Amygdala (tissue), 56 donors: ENCODE data around the gene SVBP.
"Not testable (repeated sequence)": the region's sequence is repeated elsewhere in the genome, so short reads cannot be mapped to it uniquely, and the experiment has no call there.

Experiments
- DNase-seq, 56 donors: peaks; one replicate each; lab custom pipeline; 2025; lab: John Stamatoyannopoulos, UW

Gene SVBP, protein sequence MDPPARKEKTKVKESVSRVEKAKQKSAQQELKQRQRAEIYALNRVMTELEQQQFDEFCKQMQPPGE

DNA sequence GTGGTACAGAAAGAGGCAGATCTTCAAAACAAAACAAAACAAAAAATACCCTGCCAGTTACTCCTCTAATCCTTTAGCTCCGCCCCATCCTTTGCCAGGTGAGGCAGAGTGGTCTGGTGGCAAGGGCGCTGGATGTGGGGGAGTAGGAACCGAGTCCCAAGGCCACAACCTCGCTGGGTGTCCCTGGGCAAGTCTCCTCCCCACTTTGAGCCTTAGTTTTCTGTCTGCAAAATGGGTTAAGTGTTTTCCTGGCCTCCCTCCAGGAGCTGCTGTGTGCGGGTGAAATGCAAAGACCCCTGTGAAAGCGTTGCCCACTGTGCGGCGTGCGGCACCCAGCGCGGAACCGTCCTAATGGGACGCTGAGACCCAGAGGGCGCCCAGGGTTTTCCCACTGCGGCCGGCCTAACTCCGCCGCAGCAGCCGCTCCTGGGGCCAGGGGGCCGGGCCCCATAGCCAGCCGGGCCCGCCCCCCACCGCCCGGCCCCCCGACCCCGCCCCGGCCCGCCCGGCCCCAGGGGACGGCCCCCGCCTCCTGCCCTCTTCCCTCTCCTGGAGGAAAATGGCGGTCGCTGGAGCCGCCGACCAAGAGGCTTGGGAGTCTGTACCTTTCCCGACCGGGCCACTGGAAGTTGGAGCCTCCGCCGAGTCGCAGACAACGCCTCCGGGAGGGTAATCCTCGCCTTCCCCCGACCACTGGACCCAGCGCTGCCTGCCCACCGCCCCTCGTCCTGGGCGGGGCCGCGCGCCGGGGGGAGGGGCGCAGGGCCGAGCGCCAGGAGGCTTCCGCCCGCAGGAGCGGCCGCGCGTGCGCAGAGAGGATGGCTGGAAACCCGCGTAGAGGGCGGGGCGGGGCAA, at the start of gene SVBP, which contains the start of gene ERMAP:
TSS of gene SVBP (minus strand) at position 813 of the 855 bp plus-strand sequence. CDS start 853 bp downstream, outside the sequence.
TSS of gene ERMAP (plus strand) at position 538 of the 855 bp plus-strand sequence. CDS start 13,327 bp downstream, outside the sequence.
- DNase-seq: peak in 55 of 56 donors; percentile 52 to 99 (median 88)

DNA sequence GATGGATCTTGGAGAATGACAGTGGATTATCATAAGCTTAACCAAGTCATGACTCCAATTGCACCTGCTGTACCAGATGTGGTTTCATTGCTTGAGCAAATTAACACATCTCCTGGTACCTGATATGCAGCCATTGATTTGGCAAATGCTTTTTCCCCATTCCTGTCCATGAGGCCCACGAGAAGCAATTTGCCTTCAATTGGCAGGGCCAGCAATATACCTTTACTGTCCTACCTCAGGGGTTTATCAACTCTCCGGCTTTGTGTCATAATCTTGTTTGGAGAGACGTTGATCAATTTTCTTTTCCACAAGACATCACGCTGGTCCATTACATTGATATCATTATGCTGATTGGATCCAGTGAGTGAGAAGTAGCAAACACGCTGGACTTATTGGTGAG, 49.4 kb upstream of the SVBP start:
- no peak for DNase-seq

DNA sequence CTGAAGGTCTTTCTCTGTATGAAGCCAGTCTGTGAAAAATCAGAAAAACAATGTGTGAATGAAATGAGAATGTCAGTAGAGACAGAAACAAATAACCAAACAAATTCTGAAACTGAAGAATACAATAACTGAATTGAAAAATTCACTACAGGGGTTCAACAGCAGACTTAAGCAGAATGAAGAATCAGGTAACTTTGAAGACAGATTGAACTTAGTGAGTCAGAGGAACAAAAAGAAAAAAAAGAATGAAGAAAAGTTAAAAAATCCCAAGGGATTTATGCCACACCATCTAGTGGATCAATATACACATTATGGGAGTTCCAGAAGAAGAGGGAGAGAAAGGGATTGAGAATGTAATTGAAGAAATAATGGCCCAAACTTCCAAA, 43.8 kb upstream of the SVBP start:
- no peak for DNase-seq

DNA sequence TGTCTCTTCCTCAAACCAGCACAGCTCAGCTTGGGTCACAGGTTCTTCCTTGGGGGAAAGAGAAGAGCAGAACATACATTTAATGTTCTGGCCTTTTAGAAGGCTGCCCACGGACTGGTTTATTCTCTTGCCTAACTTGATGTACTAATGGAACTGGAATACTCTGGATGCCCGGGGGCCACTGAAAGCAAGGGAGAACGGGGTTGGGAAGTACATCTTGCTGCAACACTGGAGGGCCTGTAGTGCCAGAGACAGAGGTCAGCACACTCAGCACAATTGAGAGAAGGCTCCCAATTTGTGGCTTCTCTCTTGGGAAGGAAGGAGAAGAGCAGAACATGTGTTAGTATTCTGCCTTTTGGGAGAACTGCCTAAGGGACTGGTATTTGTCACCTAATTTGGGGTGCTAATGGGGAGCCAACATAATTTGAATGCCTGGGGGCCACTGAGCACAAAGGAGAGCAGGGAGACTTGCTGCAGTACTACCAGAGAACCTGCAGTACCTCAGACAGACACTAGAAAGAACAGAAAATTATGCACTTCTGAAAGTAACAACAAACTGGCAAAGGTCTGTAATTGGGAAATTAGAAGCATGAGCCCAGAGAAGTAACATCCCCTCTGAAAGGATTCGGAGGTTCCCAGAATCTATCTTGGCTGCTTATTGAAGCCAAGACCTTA, 43.3 kb upstream of the SVBP start:
- DNase-seq: no peak

DNA sequence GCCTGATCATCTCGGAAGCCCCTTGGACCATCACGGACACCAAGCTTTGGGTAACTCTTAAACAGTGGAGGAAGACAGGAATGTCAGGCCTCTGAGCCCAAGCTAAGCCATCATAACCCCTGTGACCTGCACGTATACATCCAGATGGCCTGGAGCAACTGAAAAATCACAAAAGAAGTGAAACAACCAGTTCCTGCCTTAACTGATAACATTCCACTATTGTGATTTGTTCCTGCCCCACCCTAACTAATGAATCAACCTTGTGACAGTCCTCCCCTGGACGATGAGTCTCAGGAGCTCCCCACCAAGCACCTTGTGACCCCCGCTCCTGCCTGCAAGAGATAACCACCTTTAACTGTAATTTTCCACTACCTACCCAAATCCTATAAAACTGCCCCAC, 42.2 kb upstream of the SVBP start:
- DNase-seq: not testable (repeated sequence)

DNA sequence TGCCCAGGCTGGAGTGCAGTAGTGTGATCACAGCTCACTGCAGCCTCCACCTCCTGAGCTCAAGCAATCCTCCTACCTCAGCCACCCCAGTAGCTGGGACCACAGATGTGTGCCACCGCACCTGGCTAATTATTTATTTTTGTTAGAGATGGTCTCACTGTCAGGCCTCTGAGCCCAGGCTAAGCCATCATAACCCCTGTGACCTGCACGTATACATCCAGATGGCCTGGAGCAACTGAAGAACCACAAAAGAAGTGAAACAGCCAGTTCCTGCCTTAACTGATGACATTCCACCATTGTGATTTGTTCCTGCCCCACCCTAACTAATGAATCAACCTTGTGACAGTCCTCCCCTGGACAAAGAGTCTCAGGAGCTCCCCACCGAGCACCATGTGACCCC, 39.4 kb upstream of the SVBP start:
- not testable (repeated sequence) for DNase-seq

DNA sequence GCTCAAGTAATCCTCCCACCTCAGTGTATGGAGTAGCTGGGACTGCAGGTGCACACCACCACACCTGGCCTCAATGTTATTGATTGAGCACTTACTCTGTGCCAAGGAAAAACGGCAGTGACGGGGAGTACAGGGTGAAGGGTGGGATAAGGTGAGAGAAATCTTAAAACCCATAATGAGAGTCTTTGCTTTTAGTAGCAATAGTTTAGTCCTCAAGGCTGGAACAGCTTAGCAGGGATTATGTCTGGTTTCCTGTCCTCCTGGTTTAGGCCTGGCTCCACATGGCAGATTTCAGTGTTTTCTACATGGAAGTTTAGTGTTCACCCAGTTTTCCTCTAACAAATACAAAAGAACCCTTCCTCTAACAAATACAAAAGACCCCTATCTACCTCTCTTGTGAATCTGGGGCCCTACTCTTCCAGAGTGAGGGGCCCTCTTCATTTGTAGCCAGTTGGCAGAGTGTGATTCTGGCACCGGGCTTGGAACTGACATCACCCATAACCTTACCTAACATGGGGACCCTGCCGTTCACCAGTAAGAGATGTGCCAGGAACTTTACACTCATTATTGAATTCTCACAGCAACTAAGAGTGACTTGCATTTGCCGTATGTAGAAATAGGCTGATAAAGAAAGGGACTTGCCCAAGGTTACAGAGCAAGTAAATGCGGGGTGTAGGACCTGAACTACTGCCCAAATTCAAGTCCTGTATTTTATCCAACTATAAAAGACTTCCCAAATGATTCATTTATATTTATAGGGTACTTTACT, 36.1 kb upstream of the SVBP start:
- DNase-seq: no peak

DNA sequence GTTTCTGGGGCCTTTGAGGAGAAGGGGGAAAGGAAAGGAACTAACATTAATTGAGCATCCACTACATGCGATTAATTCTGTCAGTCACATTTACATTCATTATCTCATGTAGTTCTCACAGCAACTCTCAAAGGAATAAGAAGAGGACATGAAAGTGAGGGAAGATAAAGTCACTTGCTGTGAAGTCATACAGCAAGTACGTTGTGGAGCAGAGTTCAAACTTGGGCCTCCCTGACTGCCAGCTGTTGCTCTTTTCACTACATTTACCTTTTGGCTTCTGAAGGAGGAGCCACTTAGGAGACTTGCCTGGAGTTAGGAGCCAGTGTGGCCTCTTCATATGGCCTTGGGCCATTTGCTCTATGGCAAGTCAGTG, 35.4 kb upstream of the SVBP start:
- no peak for DNase-seq

DNA sequence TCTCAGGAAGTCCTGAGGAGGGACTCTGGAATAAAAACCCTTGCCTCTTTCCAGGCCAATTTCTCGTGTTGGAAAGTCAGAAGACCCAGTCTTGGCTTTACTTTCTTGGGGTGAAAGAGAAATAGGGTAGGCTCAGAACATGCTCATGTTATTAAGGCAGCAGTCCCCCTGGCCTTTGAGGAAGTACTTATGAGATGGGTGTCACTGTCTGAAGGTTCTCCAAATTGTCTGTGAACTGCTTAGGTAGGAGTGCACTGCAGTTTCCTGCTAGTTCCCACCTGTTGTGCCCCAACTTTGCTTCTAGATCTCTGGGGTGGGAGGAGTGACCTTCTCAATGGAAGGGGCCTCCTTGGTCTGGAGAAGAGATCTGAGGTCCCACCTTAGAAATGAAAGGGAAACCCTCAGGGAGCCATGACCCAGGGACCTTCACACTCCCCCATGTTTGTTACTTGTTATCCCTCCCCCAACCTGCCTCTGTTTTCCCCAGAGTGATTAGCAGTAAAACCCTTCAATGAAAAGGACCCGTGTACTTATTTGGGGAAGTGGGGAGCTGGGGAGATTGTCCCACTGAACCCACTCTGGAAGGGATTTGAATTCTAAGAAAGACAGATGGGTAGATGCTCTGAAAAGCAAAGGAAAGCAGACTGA, 34.9 kb upstream of the SVBP start:
- no peak for DNase-seq

DNA sequence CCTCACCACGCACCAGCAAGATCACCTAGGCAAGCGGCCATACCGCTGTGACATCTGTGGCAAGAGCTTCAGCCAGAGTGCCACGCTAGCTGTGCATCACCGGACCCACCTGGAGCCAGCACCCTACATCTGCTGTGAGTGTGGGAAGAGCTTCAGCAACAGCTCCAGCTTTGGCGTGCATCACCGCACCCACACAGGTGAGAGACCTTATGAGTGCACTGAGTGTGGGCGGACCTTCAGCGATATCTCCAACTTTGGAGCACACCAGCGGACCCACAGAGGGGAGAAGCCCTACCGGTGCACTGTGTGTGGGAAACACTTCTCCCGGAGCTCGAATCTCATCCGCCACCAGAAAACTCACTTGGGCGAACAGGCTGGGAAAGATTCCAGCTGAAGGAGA, 34.2 kb upstream of the SVBP start:
- DNase-seq: no peak

DNA sequence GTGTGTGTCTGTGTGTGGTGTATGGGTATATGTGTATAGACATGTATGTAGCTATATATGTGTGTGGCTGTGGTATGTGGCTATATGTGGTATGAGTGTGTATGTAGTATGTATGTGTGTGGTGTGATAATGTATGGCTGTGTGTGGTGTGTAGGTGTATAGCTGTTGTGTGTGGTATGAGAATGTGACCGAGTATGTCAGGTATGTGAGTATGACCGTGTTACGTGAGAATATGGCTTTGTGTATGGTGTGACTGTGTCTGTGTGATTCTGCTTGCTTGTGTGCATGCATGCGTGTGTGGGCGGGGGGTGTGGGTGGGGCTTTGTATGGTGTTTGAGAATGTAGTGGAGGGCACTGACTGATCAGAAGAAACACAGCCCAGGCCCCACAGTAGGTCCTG, 32.7 kb upstream of the SVBP start:
- no peak for DNase-seq

DNA sequence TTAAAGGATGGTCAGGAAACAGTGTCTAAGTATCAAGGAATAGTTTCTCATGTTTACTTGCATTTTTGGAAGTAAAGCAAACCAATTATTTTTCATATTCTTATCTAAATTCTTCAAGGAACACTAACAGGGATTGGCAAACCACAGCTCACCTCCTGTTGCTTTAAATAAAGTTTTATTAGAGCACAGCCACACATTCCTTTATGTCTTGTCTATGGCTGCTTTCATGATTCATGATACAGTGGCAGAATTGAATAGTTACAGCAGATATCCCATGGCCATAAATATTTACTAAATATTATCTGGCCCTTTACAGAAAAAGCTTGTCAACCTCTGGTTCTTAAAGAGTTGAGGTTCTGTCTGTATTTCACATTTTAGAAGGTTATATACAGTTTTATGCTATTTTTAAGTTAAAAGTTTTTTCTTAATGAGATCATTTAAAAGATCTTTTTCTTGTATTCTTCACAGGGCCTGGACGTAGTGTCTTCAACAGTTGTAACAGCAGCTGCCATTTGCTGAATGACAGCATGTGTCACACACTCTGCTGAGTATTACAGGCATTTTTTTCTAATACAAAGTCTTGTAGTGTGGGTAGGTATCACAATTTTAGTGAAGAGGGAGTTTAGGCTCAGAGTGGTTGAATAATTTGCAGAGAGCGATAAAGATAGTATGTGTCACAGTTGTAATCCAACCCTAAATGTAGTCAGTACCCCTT, 31.8 kb upstream of the SVBP start:
- DNase-seq: no peak

DNA sequence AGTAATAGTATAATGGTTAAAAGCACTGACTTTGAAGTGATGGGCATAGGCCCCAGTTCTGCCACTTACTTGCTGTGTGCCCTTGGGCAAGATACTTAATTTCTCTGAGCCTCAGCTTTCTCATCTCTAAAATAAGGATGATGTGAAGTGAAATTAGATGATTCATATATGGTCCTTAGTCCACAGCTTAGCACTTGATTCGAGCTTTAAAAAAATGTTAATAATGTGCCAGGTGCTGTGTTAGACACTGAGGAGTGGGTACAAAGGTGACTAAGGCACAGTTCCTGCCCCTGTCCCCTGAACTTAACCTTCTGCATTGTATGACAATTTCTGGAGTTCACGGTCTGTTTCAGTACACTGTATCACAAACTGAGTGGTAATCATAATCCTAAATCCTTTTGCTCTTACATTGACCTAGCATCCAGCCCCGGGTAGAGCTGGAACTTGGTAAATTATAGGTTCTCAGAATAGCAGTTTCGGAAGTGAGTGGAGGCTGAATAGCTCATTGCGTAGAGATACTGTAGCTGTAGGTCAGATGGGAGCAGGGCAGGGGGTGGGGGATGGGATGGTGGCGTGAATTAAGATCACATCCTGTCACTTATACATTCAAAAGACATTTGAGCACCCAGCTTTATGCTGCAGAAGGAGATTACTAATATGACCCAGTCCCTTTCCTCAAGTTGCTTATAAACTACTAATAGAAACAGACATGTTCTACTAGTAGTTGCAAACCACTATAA, 30.7 kb upstream of the SVBP start:
- DNase-seq: no peak

DNA sequence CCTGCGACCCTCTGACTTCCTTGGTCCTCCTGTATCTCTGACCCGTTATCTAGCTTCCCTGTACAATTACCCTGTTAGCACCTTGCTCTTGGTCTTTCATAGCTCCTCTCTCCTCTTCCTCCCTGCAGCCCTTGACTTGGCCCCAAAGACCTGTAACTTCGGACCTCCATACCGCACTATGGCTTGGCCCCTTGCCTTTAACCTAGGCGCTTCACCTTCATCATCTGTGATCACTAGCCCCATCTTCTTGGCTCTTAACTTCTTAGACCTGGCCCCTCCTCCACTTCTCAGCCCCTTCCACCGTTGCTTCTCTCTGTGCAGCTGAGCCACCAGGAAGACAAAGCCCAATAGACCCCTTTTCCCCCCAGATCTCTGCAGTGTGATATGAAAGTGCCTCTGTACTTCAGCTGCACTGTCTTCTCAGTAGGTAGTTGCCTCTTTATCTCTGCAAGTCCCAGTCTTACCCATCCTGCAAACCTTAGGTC, 30.0 kb upstream of the SVBP start:
- no peak for DNase-seq

DNA sequence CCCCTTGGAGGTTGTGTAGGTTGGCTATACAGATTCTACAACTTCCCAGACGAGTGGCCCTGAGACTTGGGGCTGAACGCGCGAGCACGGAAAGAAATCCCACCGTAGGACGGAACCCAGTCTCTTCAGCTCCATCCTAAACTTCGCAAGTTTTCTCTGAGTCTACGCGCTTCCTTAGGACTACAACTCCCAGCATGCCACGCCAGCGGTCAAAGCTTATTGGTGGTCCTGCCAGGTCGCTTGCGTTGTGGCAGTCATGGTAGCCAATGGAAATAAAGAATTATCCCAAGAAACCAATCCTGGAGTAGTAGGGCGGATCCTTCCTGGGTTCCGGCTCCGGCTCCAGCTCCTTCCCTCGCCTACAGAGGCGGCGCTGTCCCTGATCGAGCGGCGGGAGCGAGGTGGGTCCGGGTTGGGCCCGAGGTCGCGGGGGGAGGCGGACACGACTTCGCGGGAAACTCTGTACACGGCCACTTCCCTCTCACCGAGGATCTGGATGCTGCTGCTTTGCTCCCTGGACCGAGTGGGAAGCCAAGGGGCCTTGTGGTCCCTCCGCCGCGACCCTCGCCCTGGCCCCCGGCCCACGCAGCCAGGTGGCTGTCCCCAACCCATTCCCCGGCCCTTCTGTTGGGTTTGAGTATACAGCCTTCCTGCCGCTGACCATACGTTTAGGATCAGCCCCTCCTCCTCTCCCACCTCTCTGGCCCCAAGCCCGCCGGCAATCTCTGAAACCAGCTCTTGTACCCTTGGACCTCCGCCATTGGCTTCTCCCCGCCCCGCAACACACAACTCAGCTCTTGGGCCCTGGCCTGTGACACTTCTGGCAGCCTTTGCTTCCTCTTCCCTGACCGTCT, 29.3 kb upstream of the SVBP start, which contains the start of gene ZNF691:
TSS of gene ZNF691 (plus strand) at position 357 of the 854 bp plus-strand sequence. CDS start 3,046 bp downstream, outside the sequence.
- peak; percentile 45 to 97 (median 90) for DNase-seq

DNA sequence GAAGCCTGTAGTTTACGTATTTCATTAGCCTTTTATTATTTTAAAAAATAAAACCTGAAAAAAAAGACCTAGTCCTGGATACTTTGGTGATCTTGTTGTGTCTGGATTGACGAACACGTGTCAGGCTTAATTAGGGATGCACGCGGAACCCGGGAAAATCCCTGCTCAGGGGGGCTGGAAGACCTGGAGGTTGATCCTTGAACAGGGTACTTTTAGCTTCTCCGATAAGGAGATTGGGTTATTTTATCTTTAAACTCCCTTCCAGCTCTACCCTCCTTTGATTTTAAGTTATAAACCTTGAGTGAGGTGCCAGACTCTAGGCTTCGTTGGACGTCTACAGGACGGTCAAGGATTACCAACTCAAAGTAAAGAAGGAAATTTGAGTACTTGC, 28.7 kb upstream of the SVBP start:
- DNase-seq: no peak

DNA sequence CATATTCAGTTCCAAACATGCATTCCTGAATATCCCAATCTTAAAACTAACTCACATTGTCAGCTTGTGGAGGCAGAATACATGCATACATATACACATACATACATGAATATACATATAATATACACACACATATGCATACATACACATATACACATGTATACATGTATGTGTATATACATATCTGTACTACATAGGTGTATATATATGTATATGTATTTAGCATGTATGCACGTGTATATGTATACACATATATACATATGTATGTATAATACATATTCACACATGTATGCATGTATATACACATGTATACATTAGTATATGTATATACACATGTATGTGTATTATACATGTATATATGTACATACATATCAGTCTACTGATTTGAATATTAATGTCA, 28.0 kb upstream of the SVBP start:
- DNase-seq: no peak

DNA sequence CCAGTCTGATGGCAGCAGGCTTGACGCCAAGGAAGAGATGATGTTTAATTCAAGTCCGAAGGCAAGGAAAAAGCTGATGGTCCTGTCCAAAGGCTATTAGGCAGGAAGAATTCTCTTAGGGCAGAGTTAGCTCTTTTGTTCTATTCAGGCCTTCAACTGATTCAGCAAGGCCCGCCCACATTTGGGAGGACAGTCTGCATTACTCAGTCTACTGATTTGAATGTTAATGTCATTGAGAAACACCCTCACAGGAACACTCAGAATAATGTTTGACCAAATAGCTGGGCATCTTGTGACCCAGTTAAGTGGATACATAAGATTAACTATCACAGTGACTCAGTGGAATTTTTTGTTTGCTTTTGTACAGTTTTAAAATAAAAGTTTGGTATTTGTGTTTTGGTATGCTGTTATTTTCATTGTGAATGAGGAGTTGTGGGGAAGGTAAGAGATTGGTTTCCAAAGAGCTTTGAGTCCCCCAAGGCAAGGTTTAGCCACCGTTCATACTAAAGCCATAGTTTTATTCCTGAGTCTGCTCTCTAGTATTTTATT, 27.5 kb upstream of the SVBP start:
- no peak for DNase-seq
